Activated gamma-delta T cell treated with anti-CD3 and anti-CD28 coated beads, Interleukin-2, amount 50 U/mL, for 16 hours (primary cell): ENCODE results near the gene DLG5.
"Not testable (repeated sequence)": the region's sequence is repeated elsewhere in the genome, so short reads cannot be mapped to it uniquely, and the experiment has no call there.

Source experiments
- DNase-seq: peaks from one replicate; pipeline ENCODE4 v3.0.0-alpha.2; 2020; ENCODE audit warnings: low read depth

DLG5 gene

GRCh38 chr10:77794256-77795142 lies 132.1 kb downstream of the DLG5 start:
- DNase-seq, result no peak

- DNase-seq, result no peak
These were observed 132.7 kb downstream of the DLG5 start for GRCh38 chr10:77793831-77794230.

- no peak for DNase-seq
These were observed 134.4 kb downstream of the DLG5 start for GRCh38 chr10:77792155-77792554.

- DNase-seq, result no peak
These were observed 135.0 kb downstream of the DLG5 start for GRCh38 chr10:77791506-77791905.

- DNase-seq, result no peak
These were observed 136.7 kb downstream of the DLG5 start for GRCh38 chr10:77789861-77790260.

GRCh38 chr10:77789016-77789415 lies 137.5 kb downstream of the DLG5 start:
- DNase-seq, result no peak

GRCh38 chr10:77788496-77789010 lies 138.0 kb downstream of the DLG5 start:
- no peak for DNase-seq

GRCh38 chr10:77787440-77787839 lies 139.1 kb downstream of the DLG5 start:
- no peak for DNase-seq

- DNase-seq, result no peak
These were observed 141.7 kb downstream of the DLG5 start for GRCh38 chr10:77784856-77785255.

- DNase-seq, result no peak
These were observed 144.1 kb downstream of the DLG5 start for GRCh38 chr10:77782328-77783061.

- no peak for DNase-seq
These were observed 144.9 kb downstream of the DLG5 start for GRCh38 chr10:77781451-77782327.

- no peak for DNase-seq
These were observed 146.4 kb downstream of the DLG5 start for GRCh38 chr10:77780180-77780579.

GRCh38 chr10:77776487-77776886 lies 150.1 kb downstream of the DLG5 start:
- DNase-seq, result no peak

GRCh38 chr10:77774940-77775391 lies 151.6 kb downstream of the DLG5 start:
- no peak for DNase-seq

- no peak for DNase-seq
These were observed 152.7 kb downstream of the DLG5 start for GRCh38 chr10:77773631-77774426.

GRCh38 chr10:77772852-77773600 lies 153.5 kb downstream of the DLG5 start:
- not testable (repeated sequence) for DNase-seq

GRCh38 chr10:77771851-77772250 lies 154.7 kb downstream of the DLG5 start:
- DNase-seq, result no peak

- DNase-seq, result no peak
These were observed 155.1 kb downstream of the DLG5 start for GRCh38 chr10:77771450-77771849.

- DNase-seq, result no peak
These were observed 155.7 kb downstream of the DLG5 start for GRCh38 chr10:77770868-77771175.

- DNase-seq, result no peak
These were observed 156.3 kb downstream of the DLG5 start for GRCh38 chr10:77770081-77770867.
